HepG2 (cell line): ENCODE results near the gene SEMA3E. TPM values are rescaled to one million over a fixed set of nuclear protein-coding genes. Genes with fewer than 3 reads are reported as not detected.

Experiments used
- ATAC-seq: fragments of 200-7000 bp; cut with Tn5 transposase; 3 replicates; pipeline ENCODE4 v1.9.1; 2020; ENCODE audit warnings: mild to moderate bottlenecking, moderate library complexity
- BruUV-seq: library from RNA; stranded (reverse); fragments of 400-500 nt; replicated peaks from 2 replicates; lab custom pipeline; 2021; lab: Mats Ljungman, UMichigan
- CTCF ChIA-PET: fragments of 300-600 bp; formaldehyde crosslinking; extraction: SDS; loops from one replicate; lab custom pipeline; 2021; ENCODE audit warnings: low total read pairs, inconsistent platforms, low intra/inter-chr PET ratio; lab: Yijun Ruan, JAX
- POLR2A ChIA-PET: fragments of 350-600 bp; sonication (Branson Sonifier 250); formaldehyde crosslinking; loops from one replicate; lab custom pipeline; 2020; ENCODE audit warnings: antibody characterized with exemption, inconsistent platforms; lab: Yijun Ruan, JAX
- DNase-seq: peaks from one replicate; pipeline ENCODE4 v3.0.0-alpha.2; 2015; ENCODE audit warnings: low spot score
- FAIRE-seq: peaks from 3 replicates; lab custom pipeline; 2011; peaks lifted over from hg19 to GRCh38; lab: Jason Lieb, UNC
- H2AFZ ChIP-seq: one replicate; pipeline ENCODE4 v1.6.1; 2011; ENCODE audit warnings: low read length, inconsistent platforms
- H3K27ac ChIP-seq: fragments of 300-600 bp; 3 replicates; pipeline ENCODE4 v1.8.0; 2011; ENCODE audit warnings: mixed run types, mild to moderate bottlenecking, mixed read lengths, low read length, inconsistent platforms; ENCODE audit not compliant: insufficient read depth; ENCODE audit errors: extremely low read length
- H3K27me3 ChIP-seq, 2 experiments: fragments of 200-600 bp in 1 of 2; 2 replicates in 1 of 2; 3 replicates in 1 of 2; pipeline versions ENCODE4 v1.6.0 to v1.8.0; 2011; ENCODE audit warnings: low read length in 2 of 2, mild to moderate bottlenecking in 2 of 2, moderate library complexity in 2 of 2, inconsistent platforms in 1 of 2; ENCODE audit not compliant: insufficient read depth in 2 of 2, control insufficient read depth in 1 of 2
- H3K36me3 ChIP-seq, 2 experiments: fragments of 200-600 bp in 1 of 2; replicated peaks in 1 of 2; 2 replicates in 1 of 2; 3 replicates in 1 of 2; pipeline versions ENCODE4 v1.5.1 to v1.8.0; 2011; ENCODE audit warnings: low read length in 2 of 2, inconsistent platforms in 1 of 2; ENCODE audit not compliant: insufficient read depth in 2 of 2, control insufficient read depth in 1 of 2
- H3K4me1 ChIP-seq: 2 replicates; pipeline ENCODE4 v1.5.1; 2012; ENCODE audit warnings: low read length, inconsistent platforms; ENCODE audit not compliant: insufficient read depth
- H3K4me2 ChIP-seq: 2 replicates; pipeline ENCODE4 v1.6.0; 2011; ENCODE audit warnings: low read depth, low read length, inconsistent platforms
- H3K4me3 ChIP-seq, 3 experiments: fragments of 200-600 bp in 1 of 3; sonication (generic), shearing (Covaris generic) in 1 of 3; replicated peaks in 1 of 3; 2 replicates each; pipeline ENCODE4 v1.5.1; 2011 to 2016; ENCODE audit warnings: low read length in 3 of 3, inconsistent platforms in 2 of 3, low read depth in 2 of 3, mild to moderate bottlenecking in 2 of 3, control low read depth in 1 of 3, mixed read lengths in 1 of 3; ENCODE audit not compliant: insufficient read depth in 1 of 3
- H3K79me2 ChIP-seq: one replicate; pipeline ENCODE4 v1.6.1; 2011; ENCODE audit warnings: low read length, inconsistent platforms; ENCODE audit not compliant: insufficient read depth
- H3K9ac ChIP-seq: 2 replicates; pipeline ENCODE4 v1.6.0; 2011; ENCODE audit warnings: mild to moderate bottlenecking, low read depth, low read length, inconsistent platforms; ENCODE audit not compliant: insufficient read depth
- H3K9me3 ChIP-seq: 2 replicates; pipeline ENCODE4 v1.5.1; 2012; ENCODE audit warnings: mild to moderate bottlenecking, low read length
- H4K20me1 ChIP-seq: 2 replicates; pipeline ENCODE4 v1.6.0; 2011; ENCODE audit warnings: inconsistent platforms, mild to moderate bottlenecking, low read length, moderate library complexity; ENCODE audit not compliant: insufficient read depth
- BRD4 ChIP-seq: sonication (generic); formaldehyde crosslinking; IDR thresholded peaks from 2 replicates; pipeline ENCODE4 v1.4.0; 2020; ENCODE audit warnings: missing genetic modification reagents
- CBX5 ChIP-seq: sonication (generic); formaldehyde crosslinking; IDR thresholded peaks from 2 replicates; pipeline ENCODE4 v1.4.0; 2020; ENCODE audit warnings: missing genetic modification reagents, borderline replicate concordance
- CEBPB ChIP-seq: IDR thresholded peaks from 2 replicates; pipeline ENCODE4 v1.6.1; 2011; ENCODE audit warnings: low read depth, low read length, improper control_type of control experiment, borderline replicate concordance
- GABPA ChIP-seq, 2 experiments: IDR thresholded peaks; 2 replicates each; pipeline ENCODE4 v1.6.1; 2011 to 2016; ENCODE audit warnings: low read depth in 2 of 2, low read length in 1 of 2, missing biosample characterization in 1 of 2, missing genetic modification characterization in 1 of 2
- HNRNPH1 ChIP-seq: fragments of 200-400 bp; formaldehyde crosslinking; optimal IDR thresholded peaks from 2 replicates; pipeline ENCODE3; 2017; ENCODE audit warnings: mild to moderate bottlenecking, low read depth, low read length
- HOXA9 ChIP-seq: sonication (generic); formaldehyde crosslinking; IDR thresholded peaks from 2 replicates; pipeline ENCODE4 v1.8.1; 2022; ENCODE audit warnings: missing genetic modification reagents, mild to moderate bottlenecking, moderate library complexity, borderline replicate concordance
- KAT8 ChIP-seq: IDR thresholded peaks from 2 replicates; pipeline ENCODE4 v1.6.1; 2016; ENCODE audit warnings: missing genetic modification reagents, missing compliant biosample characterization
- LCORL ChIP-seq, 2 experiments: fragments of 450-650 bp in 1 of 2; sonication (generic) in 1 of 2; formaldehyde crosslinking in 1 of 2; IDR thresholded peaks; 2 replicates each; pipeline versions ENCODE4 v1.5.0 to v1.6.1; 2017 to 2020; ENCODE audit warnings: antibody characterized with exemption in 1 of 2, missing genetic modification reagents in 1 of 2
- PHF8 ChIP-seq: sonication (generic); formaldehyde crosslinking; IDR thresholded peaks from 2 replicates; pipeline ENCODE4 v1.5.0; 2020; ENCODE audit warnings: missing genetic modification reagents
- SUZ12 ChIP-seq: fragments of 150-350 bp; IDR thresholded peaks from 2 replicates; pipeline ENCODE4 v1.6.1; 2014; ENCODE audit warnings: low read depth, low read length
- ZNF274 ChIP-seq: sonication (generic); formaldehyde crosslinking; IDR thresholded peaks from 2 replicates; pipeline ENCODE4 v1.5.1; 2020; ENCODE audit warnings: mild to moderate bottlenecking, missing genetic modification reagents
- ZNF460 ChIP-seq: sonication (generic); formaldehyde crosslinking; IDR thresholded peaks from 2 replicates; pipeline ENCODE4 v1.5.1; 2020; ENCODE audit warnings: missing genetic modification reagents, mild to moderate bottlenecking, borderline replicate concordance
- ZNF709 ChIP-seq: sonication (generic); formaldehyde crosslinking; IDR thresholded peaks from 2 replicates; pipeline ENCODE4 v1.5.0; 2020; ENCODE audit warnings: mild to moderate bottlenecking, missing genetic modification reagents
- WGBS: methylation state at CpG from one replicate; pipeline ENCODE4 v1.1.6; 2017; ENCODE audit warnings: low lambda C conversion rate; 5-methylcytosine and 5-hydroxymethylcytosine counted together
- in situ Hi-C: cut with HindIII; loops from 2 replicates; pipeline ENCODE4 v1.10.0; 2017; ENCODE audit warnings: low pct_unique_long_range_greater_than_20kb; ENCODE audit not compliant: extremely low pct_ligation_motif_present
- intact Hi-C: fragments of 100-400 bp; cut with micrococcal nuclease; formaldehyde crosslinking; loops from one replicate; pipeline ENCODE4 v1.10.0; 2022; ENCODE audit not compliant: unreplicated experiment
- polyA plus RNA-seq, 8 experiments: library from polyadenylated mRNA; depleted of rRNA in 3 of 8; stranded (reverse) in 7 of 8; unstranded in 1 of 8; fragments of >200 nt; fragmentation: Illumina TruSeq in 4 of 8; extraction: Trizol in 4 of 8; gene quantifications; 2 replicates each; pipeline versions ENCODE4 v1.2.1 to v1.2.3, GENCODE V29; 2011 to 2016; ENCODE audit warnings: low read depth in 4 of 8, missing spikeins in 1 of 8, mixed read lengths in 1 of 8; ENCODE audit not compliant: insufficient read depth in 1 of 8
- total RNA-seq, 5 experiments: library from RNA; depleted of rRNA; stranded (reverse); fragments of >200 nt; fragmentation: Illumina TruSeq; extraction: Trizol; gene quantifications; 2 replicates each; pipeline ENCODE4 v1.2.3, GENCODE V29; 2016; ENCODE audit warnings: low read depth in 1 of 5
- TF ChIP-seq, protein P1 (sequence below): sonication (generic); formaldehyde crosslinking; IDR thresholded peaks from 2 replicates; pipeline ENCODE4 v1.8.1; 2022; ENCODE audit warnings: low read depth, mild to moderate bottlenecking, missing genetic modification reagents
- TF ChIP-seq, protein P2 (sequence below): sonication (generic); formaldehyde crosslinking; IDR thresholded peaks from 2 replicates; pipeline ENCODE4 v1.8.0; 2022; ENCODE audit warnings: low read depth, missing genetic modification reagents
- TF ChIP-seq, protein P3 (sequence below): sonication (generic); formaldehyde crosslinking; IDR thresholded peaks from 2 replicates; pipeline ENCODE4 v1.8.1; 2023; ENCODE audit warnings: mild to moderate bottlenecking, missing genetic modification reagents, borderline replicate concordance
- TF ChIP-seq, protein P4 (sequence below): sonication (generic); formaldehyde crosslinking; IDR thresholded peaks from 2 replicates; pipeline ENCODE4 v1.5.1; 2020; ENCODE audit warnings: missing genetic modification reagents, mild to moderate bottlenecking, borderline replicate concordance

Gene SEMA3E
- total and polyA plus RNA-seq, 2 of the 13 experiments (the other 11 are each of a cell fraction or from before 2014, with no cell fraction given): not detected

DNA sequence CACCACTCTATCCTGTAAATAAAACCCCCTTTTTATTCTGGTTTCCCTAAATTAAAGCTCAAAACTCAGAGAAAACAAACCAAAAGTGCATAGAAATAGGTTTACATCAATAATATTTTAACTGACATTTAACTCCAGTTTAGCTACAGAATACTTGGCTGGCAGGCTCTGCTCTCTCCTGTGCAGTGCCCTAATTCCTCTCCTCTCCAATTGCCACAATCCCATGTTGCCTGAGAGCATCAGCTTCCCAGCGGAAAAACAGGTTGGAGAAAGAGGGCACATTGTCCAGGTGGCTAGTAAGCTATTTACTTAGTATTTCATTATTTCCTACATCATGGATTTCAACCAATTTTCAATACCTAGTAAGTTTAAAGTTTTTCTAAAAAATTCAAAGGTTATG, 8.7 kb downstream of the SEMA3E start (continued):
- TF ChIP-seq, protein P1, sequence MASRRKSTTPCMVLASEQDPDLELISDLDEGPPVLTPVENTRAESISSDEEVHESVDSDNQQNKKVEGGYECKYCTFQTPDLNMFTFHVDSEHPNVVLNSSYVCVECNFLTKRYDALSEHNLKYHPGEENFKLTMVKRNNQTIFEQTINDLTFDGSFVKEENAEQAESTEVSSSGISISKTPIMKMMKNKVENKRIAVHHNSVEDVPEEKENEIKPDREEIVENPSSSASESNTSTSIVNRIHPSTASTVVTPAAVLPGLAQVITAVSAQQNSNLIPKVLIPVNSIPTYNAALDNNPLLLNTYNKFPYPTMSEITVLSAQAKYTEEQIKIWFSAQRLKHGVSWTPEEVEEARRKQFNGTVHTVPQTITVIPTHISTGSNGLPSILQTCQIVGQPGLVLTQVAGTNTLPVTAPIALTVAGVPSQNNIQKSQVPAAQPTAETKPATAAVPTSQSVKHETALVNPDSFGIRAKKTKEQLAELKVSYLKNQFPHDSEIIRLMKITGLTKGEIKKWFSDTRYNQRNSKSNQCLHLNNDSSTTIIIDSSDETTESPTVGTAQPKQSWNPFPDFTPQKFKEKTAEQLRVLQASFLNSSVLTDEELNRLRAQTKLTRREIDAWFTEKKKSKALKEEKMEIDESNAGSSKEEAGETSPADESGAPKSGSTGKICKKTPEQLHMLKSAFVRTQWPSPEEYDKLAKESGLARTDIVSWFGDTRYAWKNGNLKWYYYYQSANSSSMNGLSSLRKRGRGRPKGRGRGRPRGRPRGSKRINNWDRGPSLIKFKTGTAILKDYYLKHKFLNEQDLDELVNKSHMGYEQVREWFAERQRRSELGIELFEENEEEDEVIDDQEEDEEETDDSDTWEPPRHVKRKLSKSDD: no peak
- no peak for TF ChIP-seq GABPA (IDR thresholded peaks at IDR 0.05; ENCODE audit: low read depth, low read length)
- no peak for TF ChIP-seq GABPA (CRISPR knock-in tag; IDR thresholded peaks at IDR 0.05; ENCODE audit: low read depth)
- TF ChIP-seq PHF8 (CRISPR knock-in tag): no peak

DNA sequence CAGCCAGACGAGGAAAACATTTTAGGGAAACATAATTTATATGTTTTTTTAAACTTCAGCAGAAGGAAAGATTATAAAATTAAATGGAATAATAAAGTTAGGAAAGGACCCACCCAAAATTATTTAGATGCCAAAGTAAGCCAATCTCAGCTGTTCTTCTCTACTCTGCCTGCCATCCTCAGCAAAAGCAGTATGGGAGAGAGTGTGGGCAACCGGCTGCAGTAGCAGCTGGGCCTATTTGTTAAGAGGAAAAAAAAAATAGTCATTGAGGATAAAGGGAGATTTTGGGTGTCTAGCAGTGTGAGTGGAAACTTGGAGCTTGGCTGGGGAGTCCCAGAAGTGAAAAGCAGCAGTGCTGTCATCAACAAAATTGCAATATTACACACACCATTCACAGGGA, 15.4 kb downstream of the SEMA3E start:
- in situ Hi-C loops (no loop called here), intact Hi-C loops (no loop called here)
- 3% methylated on average over 2 of the region's 2 CpGs for WGBS
- H3K9me3 ChIP-seq: no peaks in the 10 kb centered on the region
- H3K27me3 ChIP-seq: no peaks in the 10 kb centered on the region
- ChIA-PET POLR2A (no interaction called here), CTCF (no interaction called here)
- no peak overlapping the region for H3K27ac ChIP-seq
- no peak for ATAC-seq
- H4K20me1 ChIP-seq: no peaks in the 10 kb centered on the region
- H3K4me2 ChIP-seq: no peak overlapping the region
- H3K4me3 ChIP-seq: no peak overlapping the region
- no peak for FAIRE-seq
- no peak overlapping the region for H2AFZ ChIP-seq
- H3K36me3 ChIP-seq: no peaks in the 10 kb centered on the region
- no peaks in the 10 kb centered on the region for H3K79me2 ChIP-seq
- DNase-seq: no peak
- no TSS peak for BruUV-seq
- no peaks in the 10 kb centered on the region for H3K4me1 ChIP-seq
- H3K9ac ChIP-seq: no peak overlapping the region
- no peak for TF ChIP-seq SUZ12
- TF ChIP-seq, protein P2, sequence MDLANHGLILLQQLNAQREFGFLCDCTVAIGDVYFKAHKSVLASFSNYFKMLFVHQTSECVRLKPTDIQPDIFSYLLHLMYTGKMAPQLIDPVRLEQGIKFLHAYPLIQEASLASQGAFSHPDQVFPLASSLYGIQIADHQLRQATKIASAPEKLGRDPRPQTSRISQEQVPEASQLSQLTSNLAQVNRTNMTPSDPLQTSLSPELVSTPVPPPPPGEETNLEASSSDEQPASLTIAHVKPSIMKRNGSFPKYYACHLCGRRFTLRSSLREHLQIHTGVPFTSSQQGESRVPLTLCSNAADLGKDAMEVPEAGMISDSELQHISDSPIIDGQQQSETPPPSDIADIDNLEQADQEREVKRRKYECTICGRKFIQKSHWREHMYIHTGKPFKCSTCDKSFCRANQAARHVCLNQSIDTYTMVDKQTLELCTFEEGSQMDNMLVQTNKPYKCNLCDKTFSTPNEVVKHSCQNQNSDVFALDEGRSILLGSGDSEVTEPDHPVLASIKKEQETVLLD (CRISPR knock-in tag): no peak
- TF ChIP-seq ZNF274 (CRISPR knock-in tag): no peak
- no peak for TF ChIP-seq HNRNPH1
- no peak for TF ChIP-seq CBX5
- TF ChIP-seq HOXA9: no peak
- no peak for TF ChIP-seq ZNF709 (CRISPR knock-in tag)
- no peak for TF ChIP-seq KAT8 (CRISPR knock-in tag)
- TF ChIP-seq BRD4 (CRISPR knock-in tag): no peak
- TF ChIP-seq, protein P3, sequence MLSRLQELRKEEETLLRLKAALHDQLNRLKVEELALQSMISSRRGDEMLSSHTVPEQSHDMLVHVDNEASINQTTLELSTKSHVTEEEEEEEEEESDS (CRISPR knock-in tag): no peak
- TF ChIP-seq, protein P4, sequence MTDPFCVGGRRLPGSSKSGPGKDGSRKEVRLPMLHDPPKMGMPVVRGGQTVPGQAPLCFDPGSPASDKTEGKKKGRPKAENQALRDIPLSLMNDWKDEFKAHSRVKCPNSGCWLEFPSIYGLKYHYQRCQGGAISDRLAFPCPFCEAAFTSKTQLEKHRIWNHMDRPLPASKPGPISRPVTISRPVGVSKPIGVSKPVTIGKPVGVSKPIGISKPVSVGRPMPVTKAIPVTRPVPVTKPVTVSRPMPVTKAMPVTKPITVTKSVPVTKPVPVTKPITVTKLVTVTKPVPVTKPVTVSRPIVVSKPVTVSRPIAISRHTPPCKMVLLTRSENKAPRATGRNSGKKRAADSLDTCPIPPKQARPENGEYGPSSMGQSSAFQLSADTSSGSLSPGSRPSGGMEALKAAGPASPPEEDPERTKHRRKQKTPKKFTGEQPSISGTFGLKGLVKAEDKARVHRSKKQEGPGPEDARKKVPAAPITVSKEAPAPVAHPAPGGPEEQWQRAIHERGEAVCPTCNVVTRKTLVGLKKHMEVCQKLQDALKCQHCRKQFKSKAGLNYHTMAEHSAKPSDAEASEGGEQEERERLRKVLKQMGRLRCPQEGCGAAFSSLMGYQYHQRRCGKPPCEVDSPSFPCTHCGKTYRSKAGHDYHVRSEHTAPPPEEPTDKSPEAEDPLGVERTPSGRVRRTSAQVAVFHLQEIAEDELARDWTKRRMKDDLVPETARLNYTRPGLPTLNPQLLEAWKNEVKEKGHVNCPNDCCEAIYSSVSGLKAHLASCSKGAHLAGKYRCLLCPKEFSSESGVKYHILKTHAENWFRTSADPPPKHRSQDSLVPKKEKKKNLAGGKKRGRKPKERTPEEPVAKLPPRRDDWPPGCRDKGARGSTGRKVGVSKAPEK (CRISPR knock-in tag): no peak
- no peak for TF ChIP-seq ZNF460 (CRISPR knock-in tag)
- TF ChIP-seq LCORL (IDR thresholded peaks at IDR 0.05): no peak
- TF ChIP-seq LCORL (CRISPR knock-in tag; IDR thresholded peaks at IDR 0.05): no peak
- no peak for TF ChIP-seq CEBPB
